ENCODE data around the gene MPZL1.

The MPZL1 gene

DNA sequence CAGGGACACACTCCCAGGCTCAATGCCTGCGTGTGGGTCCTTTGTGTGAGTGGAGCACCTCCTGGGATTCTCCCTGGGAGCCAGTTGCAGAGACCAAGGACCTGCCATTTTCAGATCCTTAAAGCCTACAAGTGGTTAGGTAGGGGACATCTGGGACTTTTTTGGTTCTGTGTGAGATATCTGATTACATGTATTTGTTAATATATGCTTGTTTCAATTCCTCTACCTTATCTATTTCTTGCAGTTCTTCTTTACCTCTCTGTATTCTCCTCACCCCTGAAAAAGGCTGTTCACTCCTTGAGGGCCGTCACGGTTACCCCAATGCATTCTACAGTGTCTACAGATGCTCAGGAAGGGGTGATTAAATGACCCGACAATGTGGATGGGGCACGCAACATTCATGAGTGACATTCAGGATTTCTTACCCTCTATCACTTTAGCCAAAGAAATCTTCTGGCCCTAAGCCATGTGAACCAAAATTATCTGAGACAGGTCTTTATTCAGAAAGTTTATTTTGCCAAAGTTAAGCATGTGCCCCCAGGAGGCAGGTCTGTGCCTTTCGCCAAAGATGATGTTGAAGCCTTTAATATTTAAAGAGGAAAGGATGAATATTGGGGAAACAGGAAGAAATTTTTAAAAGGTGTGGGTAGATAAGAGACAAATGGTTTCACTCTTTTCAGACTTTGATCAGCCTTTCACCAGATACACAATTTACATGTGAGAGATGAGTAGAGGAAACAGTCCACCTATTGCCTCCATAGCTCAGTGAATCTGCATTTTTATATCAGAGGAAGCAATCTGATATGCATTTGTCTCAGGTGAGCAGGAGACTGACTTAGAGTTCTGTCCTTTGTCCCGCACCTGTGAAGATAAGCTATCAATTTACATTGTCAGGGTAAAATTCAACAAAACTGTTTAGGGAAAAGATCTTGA is 44.6 kb upstream of the MPZL1 start:
- TF ChIP-seq, protein P1, sequence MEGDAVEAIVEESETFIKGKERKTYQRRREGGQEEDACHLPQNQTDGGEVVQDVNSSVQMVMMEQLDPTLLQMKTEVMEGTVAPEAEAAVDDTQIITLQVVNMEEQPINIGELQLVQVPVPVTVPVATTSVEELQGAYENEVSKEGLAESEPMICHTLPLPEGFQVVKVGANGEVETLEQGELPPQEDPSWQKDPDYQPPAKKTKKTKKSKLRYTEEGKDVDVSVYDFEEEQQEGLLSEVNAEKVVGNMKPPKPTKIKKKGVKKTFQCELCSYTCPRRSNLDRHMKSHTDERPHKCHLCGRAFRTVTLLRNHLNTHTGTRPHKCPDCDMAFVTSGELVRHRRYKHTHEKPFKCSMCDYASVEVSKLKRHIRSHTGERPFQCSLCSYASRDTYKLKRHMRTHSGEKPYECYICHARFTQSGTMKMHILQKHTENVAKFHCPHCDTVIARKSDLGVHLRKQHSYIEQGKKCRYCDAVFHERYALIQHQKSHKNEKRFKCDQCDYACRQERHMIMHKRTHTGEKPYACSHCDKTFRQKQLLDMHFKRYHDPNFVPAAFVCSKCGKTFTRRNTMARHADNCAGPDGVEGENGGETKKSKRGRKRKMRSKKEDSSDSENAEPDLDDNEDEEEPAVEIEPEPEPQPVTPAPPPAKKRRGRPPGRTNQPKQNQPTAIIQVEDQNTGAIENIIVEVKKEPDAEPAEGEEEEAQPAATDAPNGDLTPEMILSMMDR (IDR thresholded peaks at IDR 0.05; ENCODE audit: low read length, missing control alignments): no peak
- no peak overlapping the region for H3K4me3 ChIP-seq (replicated peaks; ENCODE audit: low read depth, low read length)
- no peak for DNase-seq (ENCODE audit: low read depth)

GRCh38 chr1:167678422-167678821 is 43.4 kb upstream of the MPZL1 start:
- H3K4me3 ChIP-seq (replicated peaks; ENCODE audit: low read depth, low read length): no peak overlapping the region
- TF ChIP-seq, protein P1 (IDR thresholded peaks at IDR 0.05; ENCODE audit: low read length, missing control alignments): no peak
- DNase-seq (ENCODE audit: low read depth): no peak

DNA sequence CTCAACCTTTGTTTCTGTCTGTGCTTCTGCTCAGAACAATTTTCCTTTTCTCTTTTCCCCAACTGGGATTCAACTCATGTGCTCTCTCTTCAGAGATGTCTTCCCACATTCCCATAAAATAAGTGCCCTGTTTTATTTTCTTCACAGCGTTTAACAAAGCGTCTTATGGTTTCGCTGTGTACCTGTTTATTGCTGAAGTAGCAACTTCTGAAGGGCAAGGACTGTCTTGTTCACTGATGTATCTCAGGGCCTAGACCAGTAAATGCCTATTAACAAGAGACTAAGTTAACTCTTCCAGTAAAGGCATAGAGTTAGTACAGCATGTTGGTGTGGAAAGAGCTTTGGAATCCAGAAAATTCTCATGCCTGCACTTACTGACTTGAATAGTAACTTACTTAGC is 42.9 kb upstream of the MPZL1 start:
- TF ChIP-seq, protein P1 (IDR thresholded peaks at IDR 0.05; ENCODE audit: low read length, missing control alignments): no peak
- DNase-seq (ENCODE audit: low read depth): no peak
- no peak overlapping the region for H3K4me3 ChIP-seq (replicated peaks; ENCODE audit: low read depth, low read length)

DNA sequence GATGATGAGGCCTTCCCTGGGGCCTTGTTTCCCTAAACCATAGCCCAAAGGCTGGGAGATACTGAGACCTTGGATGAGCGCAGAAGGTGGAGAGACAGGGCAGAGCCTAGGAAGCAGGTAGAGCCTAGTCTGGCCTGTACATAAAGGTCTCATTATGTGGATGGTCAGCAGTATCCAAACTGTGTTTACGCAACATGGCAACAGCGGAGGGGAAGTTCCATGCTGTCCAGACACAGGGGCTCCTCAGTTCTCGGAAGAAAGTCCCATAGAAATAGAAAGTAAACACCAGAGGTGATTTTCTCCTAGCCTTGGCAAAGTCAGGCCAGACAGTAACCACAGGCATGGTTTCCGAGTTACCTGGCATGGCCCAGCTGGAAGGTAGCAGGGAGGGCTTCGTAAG is 42.1 kb upstream of the MPZL1 start:
- DNase-seq (ENCODE audit: low read depth): no peak
- H3K4me3 ChIP-seq (replicated peaks; ENCODE audit: low read depth, low read length): no peak overlapping the region
- TF ChIP-seq, protein P1 (IDR thresholded peaks at IDR 0.05; ENCODE audit: low read length, missing control alignments): no peak

- no peak overlapping the region for H3K4me3 ChIP-seq (replicated peaks; ENCODE audit: low read depth, low read length)
- no peak for DNase-seq (ENCODE audit: low read depth)
- TF ChIP-seq, protein P1 (IDR thresholded peaks at IDR 0.05; ENCODE audit: low read length, missing control alignments): no peak
These were observed 40.8 kb upstream of the MPZL1 start for GRCh38 chr1:167681024-167681423.

GRCh38 chr1:167681451-167682098 is 40.2 kb upstream of the MPZL1 start:
- DNase-seq (ENCODE audit: low read depth): no peak
- TF ChIP-seq, protein P1 (IDR thresholded peaks at IDR 0.05; ENCODE audit: low read length, missing control alignments): no peak
- H3K4me3 ChIP-seq (replicated peaks; ENCODE audit: low read depth, low read length): no peak overlapping the region

All from fibroblast of pulmonary artery (primary cell).